HepG2 (cell line): ENCODE results near the gene GOLGA3. TPM values are rescaled to one million over a fixed set of nuclear protein-coding genes. Genes with fewer than 3 reads are reported as not detected.

ENCODE experiments used
- ATF7 ChIP-seq, 2 experiments: fragments of 450-650 bp in 1 of 2; sonication (generic) in 1 of 2; formaldehyde crosslinking in 1 of 2; IDR thresholded peaks; 2 replicates each; pipeline versions ENCODE4 v1.4.0 to v1.6.1; 2016 to 2020; ENCODE audit warnings: antibody characterized with exemption in 1 of 2, mild to moderate bottlenecking in 1 of 2, missing genetic modification reagents in 1 of 2
- BRCA1 ChIP-seq: sonication (generic); formaldehyde crosslinking; IDR thresholded peaks from 2 replicates; pipeline ENCODE4 v1.4.0; 2020; ENCODE audit warnings: missing genetic modification reagents
- RXRB ChIP-seq: IDR thresholded peaks from 2 replicates; pipeline ENCODE4 v1.6.1; 2016; ENCODE audit warnings: borderline replicate concordance, missing genetic modification reagents, missing compliant biosample characterization
- ZHX2 ChIP-seq, 2 experiments: sonication (generic) in 1 of 2; formaldehyde crosslinking in 1 of 2; IDR thresholded peaks; 2 replicates each; pipeline versions ENCODE4 v1.6.1 to v1.9.0; 2014 to 2022; ENCODE audit warnings: antibody characterized with exemption in 1 of 2, borderline replicate concordance in 1 of 2, inconsistent platforms in 1 of 2, low read depth in 1 of 2, missing genetic modification reagents in 1 of 2
- polyA plus RNA-seq, 8 experiments: library from polyadenylated mRNA; depleted of rRNA in 3 of 8; stranded (reverse) in 7 of 8; unstranded in 1 of 8; fragments of >200 nt; fragmentation: Illumina TruSeq in 4 of 8; extraction: Trizol in 4 of 8; gene quantifications; 2 replicates each; pipeline versions ENCODE4 v1.2.1 to v1.2.3, GENCODE V29; 2011 to 2016; ENCODE audit warnings: low read depth in 4 of 8, missing spikeins in 1 of 8, mixed read lengths in 1 of 8; ENCODE audit not compliant: insufficient read depth in 1 of 8
- total RNA-seq, 5 experiments: library from RNA; depleted of rRNA; stranded (reverse); fragments of >200 nt; fragmentation: Illumina TruSeq; extraction: Trizol; gene quantifications; 2 replicates each; pipeline ENCODE4 v1.2.3, GENCODE V29; 2016; ENCODE audit warnings: low read depth in 1 of 5
- TF ChIP-seq, protein P1 (sequence below): sonication (generic); formaldehyde crosslinking; IDR thresholded peaks from 2 replicates; pipeline ENCODE4 v1.5.1; 2020; ENCODE audit warnings: missing genetic modification reagents, mild to moderate bottlenecking, borderline replicate concordance

The GOLGA3 gene
- total and polyA plus RNA-seq, 2 of the 13 experiments (the other 11 are each of a cell fraction or from before 2014, with no cell fraction given), result 22.0 to 43.0 TPM

DNA sequence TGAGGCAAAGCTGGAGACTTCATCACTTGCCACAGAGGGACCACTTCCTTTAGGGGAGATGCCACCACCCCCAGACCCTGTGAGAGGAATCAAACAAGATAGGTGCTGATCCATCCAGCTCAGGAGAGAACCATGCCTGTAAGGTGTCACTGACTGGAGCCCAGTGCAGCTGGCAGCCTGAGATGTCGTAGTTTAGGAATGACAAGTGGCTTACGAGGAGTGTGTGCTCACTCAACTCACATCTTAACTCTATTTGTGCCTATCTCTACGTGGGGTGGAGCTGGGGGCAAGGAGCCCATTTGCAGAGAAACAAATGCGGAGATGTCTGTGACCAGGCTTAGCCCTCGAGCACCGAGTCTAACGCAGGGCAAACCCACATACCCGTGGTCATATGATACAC is 32.9 kb upstream of the GOLGA3 start (continued):
- TF ChIP-seq RXRB (CRISPR knock-in tag), result no peak
- TF ChIP-seq, protein P1, sequence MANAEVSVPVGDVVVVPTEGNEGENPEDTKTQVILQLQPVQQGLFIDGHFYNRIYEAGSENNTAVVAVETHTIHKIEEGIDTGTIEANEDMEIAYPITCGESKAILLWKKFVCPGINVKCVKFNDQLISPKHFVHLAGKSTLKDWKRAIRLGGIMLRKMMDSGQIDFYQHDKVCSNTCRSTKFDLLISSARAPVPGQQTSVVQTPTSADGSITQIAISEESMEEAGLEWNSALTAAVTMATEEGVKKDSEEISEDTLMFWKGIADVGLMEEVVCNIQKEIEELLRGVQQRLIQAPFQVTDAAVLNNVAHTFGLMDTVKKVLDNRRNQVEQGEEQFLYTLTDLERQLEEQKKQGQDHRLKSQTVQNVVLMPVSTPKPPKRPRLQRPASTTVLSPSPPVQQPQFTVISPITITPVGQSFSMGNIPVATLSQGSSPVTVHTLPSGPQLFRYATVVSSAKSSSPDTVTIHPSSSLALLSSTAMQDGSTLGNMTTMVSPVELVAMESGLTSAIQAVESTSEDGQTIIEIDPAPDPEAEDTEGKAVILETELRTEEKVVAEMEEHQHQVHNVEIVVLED (CRISPR knock-in tag), result no peak
- no peak for TF ChIP-seq BRCA1
- TF ChIP-seq ZHX2 (IDR thresholded peaks at IDR 0.05; ENCODE audit: low read depth), result no peak
- no peak for TF ChIP-seq ZHX2 (CRISPR knock-in tag; IDR thresholded peaks at IDR 0.05; ENCODE audit: borderline replicate concordance)
- no peak for TF ChIP-seq ATF7 (IDR thresholded peaks at IDR 0.05)
- no peak for TF ChIP-seq ATF7 (CRISPR knock-in tag; IDR thresholded peaks at IDR 0.05)
